HG03196 (cell line): ENCODE data around the gene NCBP3.
"Not testable (repeated sequence)": the region's sequence is repeated elsewhere in the genome, so short reads cannot be mapped to it uniquely, and the experiment has no call there.

Experiments
- ATAC-seq: cut with Tn5 transposase; IDR thresholded peaks from one replicate; pipeline ENCODE4 v1.9.1; 2021; ENCODE audit not compliant: unreplicated experiment

Gene NCBP3

DNA sequence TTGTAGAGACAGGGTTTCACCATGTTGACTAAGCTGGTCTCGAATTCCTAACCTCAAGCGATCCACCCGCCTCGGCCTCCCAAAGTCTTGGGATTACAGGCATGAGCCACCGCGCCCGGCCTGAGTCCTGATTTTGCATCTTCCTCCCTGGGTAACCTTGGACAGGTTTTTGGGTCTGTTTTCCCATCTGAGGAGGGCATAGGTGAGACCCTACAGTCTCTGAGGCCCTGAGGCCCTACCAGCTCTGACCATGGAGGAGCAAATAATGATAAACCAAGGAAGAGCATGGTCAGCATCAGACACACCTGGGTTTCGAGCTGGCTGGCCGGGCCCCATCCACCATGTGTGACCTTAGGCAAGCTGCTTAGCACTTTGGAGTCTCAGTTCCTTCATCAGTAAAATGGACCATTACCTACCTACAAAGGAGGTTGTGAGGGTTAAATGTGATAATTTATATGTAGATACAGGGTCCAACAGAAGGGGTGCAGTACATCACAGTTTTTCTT lies 1.2 kb upstream of the NCBP3 start:
- ATAC-seq: no peak

DNA sequence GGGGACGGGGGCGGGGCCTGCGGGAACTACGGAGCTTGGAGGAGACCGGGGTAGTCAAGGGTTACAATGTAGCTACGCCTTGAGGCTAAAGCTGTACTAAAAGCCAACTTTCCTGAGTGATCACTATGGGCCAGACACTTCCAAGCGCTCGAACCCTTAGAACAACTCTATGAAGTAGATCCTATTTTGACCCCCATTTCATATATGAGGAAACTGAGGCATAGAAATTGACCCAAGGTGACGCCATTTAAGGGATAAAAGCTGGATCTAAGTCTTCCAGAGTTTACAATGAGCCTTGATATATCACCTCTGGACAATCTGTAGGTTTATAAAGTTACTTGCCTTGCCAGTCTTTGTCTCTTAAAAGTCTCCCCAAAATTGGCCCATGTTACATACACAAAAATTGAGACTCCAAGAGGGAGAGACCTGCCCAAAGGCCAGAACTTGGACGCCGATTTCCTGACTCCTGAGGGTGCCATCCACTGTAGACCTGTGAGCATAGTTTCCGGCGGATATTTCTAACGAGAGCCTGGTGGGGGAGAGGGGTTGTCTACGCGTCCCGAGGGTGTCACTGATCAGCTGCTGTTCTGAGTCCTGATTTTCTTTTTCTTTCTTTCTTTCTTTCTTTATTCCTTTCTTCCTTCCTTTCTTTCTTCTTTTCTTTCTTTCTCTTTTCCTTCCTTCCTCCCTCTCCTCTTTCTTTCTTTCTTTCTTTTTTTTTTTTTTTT lies 555 bp upstream of the NCBP3 start:
- no peak for ATAC-seq

DNA sequence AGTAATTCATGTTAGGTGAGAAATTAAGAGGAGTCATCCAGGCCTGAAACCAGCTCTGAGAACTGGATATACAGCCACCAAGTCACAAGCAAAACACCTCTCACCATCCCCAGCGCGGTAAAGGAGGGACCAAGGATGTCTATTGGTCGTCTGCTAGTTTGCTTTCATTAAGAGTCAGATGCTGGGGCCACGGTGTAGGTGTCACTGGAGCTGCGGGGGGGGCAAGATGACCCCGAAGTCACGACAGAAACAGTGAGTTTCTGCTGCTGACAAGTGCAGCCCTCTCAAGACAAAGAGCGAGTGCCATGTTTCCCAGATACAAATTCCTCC lies 790 bp downstream of the NCBP3 start:
- peak; percentile 1 for ATAC-seq

DNA sequence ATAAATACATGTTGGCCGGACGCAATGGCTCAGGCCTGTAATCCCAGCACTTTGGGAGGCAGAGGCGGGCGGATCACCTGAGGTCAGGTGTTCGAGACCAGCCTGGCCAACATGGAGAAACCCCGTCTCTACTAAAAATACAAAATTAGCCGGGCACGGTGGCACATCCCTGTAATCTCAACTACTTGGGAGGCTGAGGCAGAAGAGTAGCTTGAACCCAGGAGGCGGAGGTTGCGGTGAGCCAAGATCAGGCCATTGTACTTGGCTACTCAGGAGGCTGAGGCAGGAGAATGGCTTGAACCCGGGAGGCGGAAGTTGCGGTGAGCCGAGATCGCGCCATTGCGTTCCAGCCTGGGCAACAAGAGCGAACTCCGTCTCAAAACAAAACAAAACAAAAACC lies 1.5 kb downstream of the NCBP3 start:
- not testable (repeated sequence) for ATAC-seq

DNA sequence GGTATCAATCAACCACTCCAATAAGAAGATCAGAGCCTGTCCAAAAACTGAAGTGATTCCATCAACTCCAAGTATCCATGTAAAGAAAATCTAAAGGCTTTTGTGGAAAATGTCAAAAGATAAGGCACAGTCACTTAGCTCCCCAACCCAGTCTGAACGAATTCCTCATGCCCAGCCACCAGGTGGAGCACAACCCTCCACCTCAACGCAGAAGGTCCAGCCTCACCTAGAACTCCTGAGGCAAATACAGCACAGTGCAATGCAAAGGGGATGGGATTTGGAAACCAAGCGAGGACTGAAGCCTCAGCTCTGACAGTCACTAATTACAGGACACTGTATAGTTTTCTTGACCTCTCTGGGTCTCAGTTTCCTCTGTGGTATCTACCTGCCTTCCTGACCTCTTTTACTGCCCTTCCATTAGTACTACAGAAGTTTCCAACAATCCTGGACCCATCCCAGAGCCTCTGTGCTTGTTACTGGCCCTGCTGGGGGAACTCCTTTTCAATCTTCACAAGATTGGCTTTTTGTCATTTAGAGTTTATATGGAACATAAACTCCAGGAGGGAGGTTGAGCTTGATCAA lies 2.0 kb downstream of the NCBP3 start:
- no peak for ATAC-seq

DNA sequence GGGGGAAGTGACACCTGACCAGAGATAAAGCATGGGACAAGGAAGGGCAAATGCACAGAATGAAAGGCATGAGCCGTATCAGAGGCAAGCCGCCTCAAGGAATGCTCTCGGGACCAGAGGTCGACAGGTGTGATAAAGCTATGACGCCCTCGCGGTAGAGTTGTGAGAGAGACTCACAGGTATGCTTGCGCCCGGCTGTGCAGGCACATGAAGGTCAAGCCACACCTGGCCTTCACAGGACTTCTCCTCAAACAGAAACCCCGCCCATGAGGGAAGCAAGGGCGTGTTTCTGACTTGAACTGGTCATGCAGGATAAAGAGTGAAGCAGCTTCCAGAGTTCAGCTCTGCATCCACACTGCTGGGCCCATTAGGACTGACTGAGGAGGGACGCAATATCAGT lies 7.8 kb downstream of the NCBP3 start:
- ATAC-seq: no peak

DNA sequence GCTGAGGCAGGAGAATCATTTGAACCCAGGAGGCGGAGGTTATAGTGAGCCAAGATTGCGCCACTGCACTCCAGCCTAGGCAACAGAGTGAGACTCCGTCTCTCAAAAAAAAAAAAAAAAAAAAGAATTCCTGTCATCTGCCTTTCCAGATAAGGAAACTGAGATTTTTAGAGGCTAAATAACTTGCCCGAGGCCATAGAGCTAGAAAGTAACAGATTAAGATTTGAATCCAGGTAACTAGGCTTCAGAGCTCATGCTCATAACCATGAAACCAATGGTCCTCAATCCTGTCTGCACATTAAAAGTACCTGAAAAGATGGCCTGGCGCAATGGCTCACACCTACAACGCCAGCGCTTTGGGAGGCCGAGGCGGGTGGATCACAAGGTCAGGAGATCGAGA lies 9.5 kb downstream of the NCBP3 start:
- no peak for ATAC-seq

DNA sequence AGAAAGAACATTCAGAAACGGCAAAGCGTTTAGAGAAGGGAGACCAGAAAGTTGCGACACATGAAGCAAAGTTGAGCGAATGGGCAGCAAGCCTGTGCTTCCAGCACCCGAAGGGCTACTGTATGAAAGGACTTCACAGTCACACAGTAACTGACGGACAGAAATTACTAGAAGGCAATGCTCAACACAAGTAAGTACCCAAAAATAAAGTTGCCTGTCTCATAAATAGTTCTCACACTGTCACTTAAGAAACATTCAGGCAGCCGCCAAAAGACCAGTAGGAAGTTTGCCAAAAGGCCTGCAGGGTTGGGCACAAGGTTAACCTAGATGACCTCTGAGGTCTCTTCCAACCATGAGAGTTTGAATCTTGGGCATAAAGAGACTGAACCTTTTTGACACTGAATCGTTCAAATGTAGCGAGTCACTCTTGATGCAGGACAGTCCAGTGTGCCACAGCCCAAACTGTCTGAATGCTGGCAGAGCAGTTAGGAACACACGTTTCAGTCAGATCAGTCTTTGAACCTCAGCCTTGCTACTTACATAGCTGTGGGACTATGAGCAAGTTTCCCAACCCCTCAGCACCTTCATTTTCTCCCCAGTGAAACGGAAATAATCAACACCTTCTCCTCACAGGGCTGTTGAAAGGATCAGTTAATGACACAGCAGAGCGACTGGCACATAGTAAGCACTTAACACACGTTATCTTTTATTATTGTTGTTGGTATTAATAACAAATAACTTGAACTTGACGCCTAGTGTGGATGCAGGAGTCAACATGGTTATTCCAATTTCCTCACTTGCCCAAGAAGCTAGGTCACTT lies 10.4 kb downstream of the NCBP3 start:
- no peak for ATAC-seq

DNA sequence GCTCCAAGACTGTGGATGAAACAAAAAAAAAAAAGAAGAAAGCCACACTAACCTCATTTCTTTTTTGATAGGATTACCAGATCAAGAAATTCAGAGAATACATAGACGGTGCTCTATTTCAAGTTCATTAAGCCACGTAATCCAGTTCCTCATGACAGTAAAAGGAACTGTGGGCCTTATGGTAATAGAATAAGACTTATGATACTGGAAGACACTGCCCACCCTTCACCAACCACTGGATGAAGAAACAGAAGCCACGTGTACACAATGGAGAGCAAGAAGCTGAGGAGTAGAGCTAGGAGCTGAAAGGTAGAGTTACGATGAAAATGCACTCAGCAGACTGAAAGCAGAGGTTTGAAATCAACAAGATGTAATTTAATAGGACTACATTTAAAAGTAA lies 11.2 kb downstream of the NCBP3 start:
- ATAC-seq: no peak

DNA sequence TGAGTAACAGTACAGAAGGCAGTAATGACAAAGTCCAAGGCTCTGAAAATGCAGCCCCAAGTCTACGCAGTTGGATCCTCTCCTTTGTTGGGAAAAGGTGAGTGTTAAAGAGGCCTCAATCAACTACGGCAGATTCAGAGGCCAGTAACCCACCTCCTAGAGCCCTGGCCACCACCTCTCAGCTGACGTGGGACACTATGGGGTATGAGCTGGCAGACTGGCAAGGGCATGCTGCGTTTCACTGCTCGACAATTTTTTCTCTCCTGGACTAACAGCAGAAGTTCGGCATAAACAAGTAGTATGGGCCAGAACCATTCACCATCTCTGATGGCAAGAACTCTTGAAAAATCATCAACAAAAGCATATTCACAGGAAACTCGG lies 17.2 kb downstream of the NCBP3 start:
- no peak for ATAC-seq

DNA sequence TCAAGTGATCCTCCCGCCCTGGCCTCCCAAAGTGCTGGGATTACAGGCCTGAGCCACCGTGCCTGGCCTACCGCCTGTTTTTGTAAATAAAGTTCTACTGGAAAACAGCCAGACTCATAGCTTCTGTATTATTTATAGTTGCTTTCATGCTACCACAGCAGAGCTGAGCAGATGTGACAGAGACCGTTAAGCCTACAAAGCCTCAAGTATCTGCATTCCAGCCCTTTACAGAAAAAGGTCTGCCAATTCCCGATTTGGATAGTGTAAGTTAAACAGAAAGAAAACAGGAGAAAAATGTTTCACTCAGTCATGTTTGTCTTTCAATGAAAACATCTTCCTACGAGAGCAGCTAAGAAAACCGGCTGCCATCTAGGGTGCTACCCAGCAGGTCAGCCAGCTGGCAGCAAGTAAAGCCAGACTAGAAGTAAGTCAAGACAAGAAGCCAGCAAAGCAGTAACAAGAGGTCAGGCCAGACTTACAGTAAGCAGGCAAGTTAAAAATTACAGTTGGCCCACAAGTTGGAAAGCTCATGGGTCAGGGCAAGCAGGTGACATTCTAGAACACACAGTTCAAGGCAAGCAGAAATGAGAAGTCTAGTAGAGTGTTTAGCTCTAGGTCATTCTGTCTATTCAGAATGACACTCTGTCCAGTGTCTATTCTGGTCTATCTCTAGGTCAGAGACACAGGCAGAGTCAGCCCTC lies 17.7 kb downstream of the NCBP3 start:
- ATAC-seq: no peak

DNA sequence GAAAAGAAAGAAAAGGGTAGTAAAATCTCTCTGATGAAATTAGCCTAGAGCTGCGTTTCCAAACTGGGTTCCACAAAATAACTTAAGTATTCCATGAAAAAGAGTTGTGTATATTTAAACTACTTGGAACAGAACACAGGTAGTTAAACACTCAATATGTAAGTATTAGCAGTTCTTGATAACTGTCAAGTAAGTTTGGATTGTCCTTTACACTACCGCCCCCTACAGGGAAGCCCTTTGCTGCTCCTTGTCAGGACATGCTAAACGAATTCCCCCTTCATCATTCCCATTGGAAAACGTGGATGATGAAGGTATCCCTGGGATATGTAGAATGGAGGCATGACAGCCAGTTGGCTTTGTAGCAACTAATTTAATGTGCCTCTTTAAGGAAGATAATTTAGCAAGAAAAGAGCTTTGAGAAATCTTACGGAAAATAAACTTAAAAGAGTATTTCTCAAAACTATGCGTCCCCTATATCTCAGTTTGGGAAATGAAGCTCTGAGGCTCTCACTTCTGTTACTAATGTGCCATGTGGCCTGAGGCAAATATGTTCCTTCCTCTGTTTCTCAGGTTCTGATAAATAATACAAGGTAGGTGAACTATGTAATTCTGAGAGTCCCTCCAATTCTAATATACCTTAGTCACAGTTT lies 18.8 kb downstream of the NCBP3 start:
- ATAC-seq: no peak

DNA sequence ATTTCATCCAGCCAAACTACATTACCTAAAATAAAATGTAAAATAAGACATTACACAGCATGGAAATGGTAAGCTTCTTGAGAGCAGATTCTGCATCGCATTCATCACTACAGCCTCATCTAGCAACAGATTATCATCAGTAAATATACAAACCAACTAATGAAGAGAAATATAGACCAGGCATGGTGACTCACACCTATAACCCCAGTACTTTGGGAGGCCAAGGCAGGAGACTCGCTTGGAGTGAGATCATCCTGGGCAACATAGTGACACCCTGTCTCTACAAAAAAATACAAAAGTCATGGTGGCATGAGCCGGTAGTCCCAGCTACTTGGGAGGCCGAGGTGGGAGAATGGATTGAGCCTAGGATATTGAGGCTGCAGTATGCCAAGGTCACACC lies 19.9 kb downstream of the NCBP3 start:
- no peak for ATAC-seq

DNA sequence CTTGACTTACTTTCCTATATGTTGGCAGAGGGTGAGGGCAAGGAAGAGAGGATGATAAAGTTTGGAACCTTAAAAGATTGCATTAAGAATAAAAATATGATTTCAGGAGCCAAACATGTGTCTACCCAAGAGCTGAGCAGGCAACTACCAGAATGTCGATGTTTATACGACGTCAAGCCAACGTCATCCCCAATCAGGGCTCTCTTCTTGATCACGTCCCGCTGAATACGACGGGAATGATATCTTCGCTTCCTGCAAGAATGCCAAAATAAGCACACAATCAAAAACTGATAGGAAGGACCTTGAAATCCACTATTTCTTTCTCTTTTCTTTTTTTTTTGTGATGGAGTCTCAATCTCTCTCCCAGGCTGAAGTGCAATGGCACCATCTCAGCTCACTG lies 24.9 kb downstream of the NCBP3 start:
- ATAC-seq: no peak

DNA sequence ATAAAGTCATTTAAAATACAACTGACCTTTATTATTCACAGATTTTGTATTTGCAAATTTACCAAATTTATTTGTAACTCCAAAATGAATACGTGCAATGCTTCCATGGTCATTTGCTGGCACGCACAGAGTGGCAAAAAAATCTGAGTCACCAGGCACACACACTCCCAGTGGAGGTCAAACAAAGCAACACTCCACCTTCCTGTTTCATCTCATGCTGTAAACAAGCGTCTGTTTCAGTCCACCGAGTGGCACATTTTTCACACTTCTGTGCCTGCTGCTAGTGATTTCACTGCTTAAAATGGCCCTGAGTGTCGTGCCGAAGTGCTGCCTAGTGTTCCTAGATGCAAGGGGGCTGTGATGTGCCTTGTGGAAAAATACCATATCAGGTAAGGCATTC lies 27.3 kb downstream of the NCBP3 start:
- ATAC-seq: no peak

DNA sequence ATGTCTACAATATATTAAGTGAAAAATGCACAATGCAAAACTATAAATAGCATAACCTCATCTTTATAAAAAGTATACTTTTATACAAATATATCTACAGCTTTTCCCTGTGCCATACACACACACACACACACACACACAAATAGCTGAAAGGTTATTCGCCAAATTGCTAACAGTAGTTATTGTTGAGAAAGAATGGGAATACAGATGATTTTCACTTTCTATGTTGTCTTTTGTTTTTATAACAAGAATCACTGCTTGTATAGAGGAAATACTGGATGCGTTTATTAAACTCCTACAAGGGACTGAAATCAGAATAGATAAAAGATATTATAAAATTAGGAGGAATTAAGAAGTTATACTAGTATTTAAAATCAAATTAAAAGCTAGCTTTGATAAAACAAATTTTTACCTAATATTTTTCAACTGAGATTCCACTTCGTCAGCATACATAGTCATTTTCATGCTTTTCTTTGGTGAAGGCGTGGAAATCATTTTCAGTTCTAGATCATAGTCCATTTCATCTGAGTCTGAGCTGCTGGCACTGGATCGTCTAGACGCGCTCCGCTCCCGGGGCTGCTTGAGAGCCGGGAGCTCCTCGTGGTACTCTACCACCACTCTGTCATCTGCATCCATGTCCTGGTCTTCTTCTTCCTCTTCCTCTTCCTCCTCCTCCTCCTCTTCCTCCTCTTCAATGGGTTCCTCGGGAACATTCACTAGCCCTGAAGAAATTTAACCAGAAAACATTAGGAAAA lies 28.0 kb downstream of the NCBP3 start:
- no peak for ATAC-seq

DNA sequence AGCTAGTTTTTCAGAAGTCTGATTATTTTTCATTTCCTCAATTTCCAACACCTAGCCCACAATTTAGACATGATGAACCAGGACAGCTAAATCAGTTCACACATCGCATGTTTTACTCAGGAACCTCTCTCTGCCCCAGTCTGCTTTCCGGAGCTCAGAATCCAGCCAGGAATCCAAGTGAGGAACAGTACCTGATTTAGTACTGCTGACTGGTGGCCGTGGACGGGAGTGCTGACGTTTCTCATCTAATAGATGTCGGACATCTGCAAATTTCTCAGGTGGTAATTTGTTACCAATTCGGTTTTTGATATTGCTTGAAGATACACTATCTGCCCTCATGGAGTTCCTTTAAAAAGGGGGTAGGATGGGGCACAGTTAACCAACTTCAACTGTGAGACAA lies 30.1 kb downstream of the NCBP3 start:
- no peak for ATAC-seq

DNA sequence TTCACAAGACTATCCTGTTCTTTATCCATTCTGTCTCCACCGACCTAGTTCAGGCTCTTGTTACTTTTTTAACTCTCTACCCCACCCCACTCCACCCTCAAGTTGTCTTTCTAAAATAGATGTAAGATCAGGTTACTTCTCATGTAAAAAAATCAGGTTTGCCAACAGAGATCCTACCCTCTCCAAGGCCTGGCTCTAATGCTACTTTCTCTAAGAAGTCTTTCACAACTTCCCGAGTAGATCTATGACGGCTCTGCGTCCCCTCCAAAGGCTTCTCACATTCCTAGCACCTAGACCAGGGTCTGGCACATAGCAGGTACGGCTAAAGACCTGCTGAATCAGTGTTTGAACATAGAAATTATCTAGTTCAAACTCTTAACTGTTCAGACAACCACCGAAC lies 30.9 kb downstream of the NCBP3 start:
- no peak for ATAC-seq

DNA sequence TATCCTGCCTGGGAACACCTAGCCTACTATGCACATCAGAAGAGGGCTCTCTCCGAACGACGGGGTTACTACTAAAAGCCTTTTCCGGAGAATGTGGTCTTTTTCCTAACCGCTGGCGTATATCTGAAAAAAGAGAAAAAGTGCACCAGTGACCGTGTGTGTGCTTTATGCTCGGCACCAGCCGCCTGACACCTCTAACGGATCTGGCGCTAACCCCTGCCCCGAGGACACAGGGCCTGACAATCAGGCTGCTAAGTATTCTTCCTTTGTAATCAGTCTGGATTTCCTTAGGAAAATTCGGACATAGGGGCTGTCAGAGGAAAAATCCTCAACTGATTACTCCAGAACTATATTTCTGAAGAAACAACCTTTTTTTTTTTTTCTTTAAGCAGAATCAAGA lies 31.7 kb downstream of the NCBP3 start:
- no peak for ATAC-seq

DNA sequence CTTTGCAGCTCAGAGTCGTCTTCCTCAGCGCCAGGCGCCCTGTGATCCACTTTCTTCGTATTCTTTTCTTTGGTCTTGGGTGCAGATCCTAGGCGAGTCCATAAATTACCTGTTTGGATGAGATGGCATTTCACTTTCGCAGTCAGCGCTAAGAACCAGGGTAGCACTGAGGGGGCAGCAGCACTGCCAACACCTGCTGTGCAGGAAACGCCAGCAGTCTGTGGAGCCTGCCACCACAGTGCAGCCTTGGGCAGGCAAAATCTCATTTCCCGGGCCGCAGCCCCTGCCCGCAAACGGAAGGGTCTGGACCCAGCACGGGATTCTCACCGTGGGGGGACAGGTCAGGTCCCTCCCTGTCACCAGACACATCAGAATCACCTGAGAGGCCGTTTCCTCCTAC lies 32.9 kb downstream of the NCBP3 start:
- ATAC-seq: no peak
